Kidney capillary endothelial cell (primary cell): ENCODE measurements around the gene TMEM117.
A peak's percentile ranks its signal among the peaks of the same experiment; 100 is the strongest.
"Not testable (repeated sequence)": the region's sequence is repeated elsewhere in the genome, so short reads cannot be mapped to it uniquely, and the experiment has no call there.

Experiments
- DNase-seq: peaks from one replicate; pipeline ENCODE4 v3.0.0-alpha.2; 2018; ENCODE audit warnings: low spot score

The TMEM117 gene

DNA sequence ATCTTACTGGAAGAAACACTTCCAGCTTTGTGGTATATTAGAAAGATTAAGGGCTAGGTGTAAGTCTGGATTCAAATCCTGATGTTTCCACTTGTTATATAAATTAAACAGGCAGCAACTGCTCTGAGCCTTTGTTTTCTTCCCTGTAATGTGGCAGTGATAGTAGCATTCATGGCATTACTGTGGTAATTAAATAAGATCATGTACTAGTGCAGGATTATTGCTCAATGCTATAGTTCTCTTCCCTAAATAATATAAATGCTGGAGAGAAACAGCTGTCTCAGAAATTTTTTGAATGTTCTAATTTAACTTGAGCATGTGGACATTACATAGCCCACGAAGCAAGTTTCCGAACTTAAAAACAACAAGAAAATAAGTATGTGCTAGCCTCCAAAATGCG, 5.4 kb downstream of the TMEM117 start:
- no peak for DNase-seq

DNA sequence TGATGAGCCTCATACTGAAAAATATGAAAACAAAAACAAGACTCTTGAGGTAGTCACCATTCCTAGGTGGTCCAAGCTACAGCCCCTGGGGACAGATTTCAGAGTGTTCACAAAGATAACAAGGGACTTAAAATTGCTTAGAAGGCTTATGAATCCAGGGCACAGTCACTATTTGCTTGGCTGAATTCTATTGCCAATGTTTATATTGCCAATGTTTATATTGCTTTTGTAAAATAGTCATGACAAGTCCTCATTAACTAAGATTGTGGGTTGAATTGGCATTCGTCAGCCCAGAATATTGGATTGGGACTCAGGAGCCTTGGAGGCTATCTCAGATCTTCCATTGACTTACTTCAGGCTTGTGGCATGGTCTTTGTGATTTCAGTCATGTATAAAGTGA, 6.4 kb downstream of the TMEM117 start:
- DNase-seq = no peak

DNA sequence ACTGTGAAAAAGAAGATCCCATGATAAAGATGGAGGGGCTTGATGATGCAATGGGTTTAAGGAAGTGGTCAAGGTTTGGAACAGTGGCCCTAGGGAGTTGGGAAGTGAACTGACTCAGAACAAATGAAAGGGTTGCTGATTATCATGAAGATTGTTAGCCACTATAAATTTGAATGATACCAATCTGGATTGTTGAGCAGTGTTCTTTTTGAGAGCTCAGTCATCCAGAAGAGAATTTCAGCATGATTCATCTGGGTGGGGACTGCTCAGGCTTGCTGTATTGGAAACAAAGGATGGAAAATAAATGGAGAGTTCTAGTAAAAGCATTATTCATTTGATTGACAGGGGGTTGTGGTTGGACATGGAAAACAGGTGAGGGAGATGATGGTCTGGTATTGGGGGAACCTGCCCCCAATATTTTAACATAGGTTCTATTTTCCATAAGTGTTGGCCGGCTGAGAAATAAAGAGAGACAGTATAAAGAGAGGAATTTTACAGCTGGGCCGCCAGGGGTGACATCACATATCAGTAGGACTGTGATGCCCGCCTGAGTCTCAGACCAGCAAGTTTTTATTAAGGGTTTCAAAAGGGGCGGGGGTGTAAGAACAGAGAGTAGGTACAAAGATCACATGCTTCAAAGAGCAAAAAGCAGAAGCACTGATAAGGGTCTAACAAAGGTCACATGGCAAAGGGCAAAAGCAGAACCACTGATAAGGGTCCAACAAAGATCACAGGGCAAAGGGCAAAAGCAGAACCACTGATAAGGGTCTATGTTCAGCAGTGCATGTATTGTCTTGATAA, 11.7 kb downstream of the TMEM117 start:
- not testable (repeated sequence) for DNase-seq

DNA sequence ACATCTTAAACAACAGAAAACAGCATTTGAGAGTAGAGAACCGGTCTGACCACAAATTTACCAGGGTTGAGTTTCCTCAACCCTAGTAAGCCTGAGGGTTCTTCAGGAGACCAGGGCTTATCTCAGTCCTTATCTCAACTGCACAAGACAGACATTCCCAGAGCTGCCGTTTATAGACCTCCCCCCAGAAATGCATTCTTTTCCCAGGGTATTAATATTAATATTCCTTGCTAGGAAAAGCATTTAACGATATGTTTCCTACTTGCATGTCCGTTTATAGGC, 12.3 kb downstream of the TMEM117 start:
- no peak for DNase-seq

DNA sequence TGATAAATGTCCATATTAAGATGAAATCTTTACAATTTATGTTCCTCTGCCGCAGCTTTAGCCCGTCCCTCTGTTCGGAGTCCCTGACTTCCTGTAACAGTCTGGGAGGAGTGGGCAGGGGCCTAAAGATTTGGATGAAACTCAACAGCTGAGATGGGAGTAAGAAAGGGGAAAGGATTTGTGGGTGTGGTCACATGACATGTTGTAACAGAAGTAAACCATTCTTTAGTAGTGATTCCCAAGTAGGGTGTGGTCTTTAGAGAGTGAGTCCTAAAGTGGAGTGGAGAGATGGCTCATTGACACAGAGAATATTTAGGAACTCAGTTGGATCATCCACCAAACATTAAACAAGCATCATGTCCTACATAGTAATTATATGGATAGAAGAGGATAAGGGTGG, 12.9 kb downstream of the TMEM117 start:
- DNase-seq = no peak

DNA sequence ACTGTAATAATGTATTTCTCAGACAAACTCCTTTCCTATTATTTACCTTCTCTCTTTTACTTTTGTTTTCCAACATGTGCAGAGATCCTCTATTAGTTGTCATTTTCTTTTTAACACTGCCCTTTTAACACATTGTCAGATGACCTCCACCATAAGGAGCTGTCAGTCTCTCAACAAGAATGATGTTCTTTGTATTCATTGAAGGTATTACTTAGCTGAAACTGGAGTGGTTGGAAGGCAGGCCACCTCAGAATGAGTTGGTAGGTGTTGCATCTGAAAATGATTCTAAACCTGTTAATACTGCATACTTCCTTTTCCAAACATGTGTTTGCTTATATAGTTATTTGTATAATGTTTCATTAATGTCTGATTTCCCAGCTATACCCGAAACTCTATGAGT, 16.9 kb downstream of the TMEM117 start:
- no peak for DNase-seq

DNA sequence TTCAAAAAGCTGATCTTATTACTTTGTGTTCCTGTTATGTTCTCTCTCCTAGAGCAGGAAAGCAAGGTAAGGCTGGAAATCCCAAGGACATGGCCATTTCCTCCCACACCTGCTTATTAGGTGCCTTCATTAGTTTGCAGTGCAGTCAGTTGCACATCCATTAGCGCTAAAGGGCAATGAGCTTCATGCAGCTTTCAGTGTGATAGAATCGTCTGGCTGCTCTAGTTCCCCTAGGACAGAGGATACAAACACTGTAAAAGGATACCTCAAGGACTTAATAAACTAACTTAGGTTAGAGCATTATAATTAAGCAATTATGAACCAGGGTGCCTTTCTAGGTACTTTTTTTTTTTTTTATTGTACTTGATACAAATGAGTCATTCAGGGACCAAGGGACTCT, 21.1 kb downstream of the TMEM117 start:
- DNase-seq = no peak

DNA sequence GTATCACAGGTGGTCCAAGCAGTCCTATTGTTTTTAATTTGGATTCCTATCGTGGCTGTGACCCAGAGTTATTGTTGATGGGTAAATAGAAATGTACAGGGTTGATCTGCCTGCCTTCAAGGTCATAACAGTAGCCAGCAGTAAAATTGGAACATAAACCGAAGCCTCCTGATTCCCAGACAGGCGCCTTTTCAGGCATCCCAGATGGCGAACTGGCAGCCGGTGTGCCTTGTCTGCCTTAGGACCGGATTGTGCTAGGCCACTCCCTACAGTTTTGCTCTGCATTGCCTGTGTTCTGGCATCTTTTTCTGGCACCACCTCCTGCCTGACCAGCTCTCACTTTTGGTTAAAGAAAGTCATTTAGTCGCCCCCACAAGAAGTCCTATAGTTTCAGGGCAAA, 22.2 kb downstream of the TMEM117 start:
- DNase-seq = no peak

DNA sequence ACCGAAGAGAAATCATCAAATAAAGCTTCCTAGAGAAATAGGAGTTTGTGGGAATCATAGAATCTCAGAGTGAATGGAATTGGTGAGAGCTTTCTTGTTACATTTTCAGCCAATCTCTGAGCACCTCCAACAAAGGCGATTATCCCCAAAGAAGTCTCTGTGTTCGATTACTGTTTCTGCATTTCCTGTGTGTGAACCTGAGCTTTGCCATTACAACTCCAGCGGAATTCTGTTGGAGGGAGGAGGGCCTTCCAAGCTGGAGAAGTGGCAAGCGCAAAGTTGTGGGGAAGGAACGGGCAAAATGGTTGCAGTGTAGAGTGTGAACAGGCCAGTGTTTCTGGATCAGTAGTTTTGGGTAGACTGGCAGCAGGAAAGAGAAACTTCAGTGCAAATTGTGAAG, 23.1 kb downstream of the TMEM117 start:
- no peak for DNase-seq

DNA sequence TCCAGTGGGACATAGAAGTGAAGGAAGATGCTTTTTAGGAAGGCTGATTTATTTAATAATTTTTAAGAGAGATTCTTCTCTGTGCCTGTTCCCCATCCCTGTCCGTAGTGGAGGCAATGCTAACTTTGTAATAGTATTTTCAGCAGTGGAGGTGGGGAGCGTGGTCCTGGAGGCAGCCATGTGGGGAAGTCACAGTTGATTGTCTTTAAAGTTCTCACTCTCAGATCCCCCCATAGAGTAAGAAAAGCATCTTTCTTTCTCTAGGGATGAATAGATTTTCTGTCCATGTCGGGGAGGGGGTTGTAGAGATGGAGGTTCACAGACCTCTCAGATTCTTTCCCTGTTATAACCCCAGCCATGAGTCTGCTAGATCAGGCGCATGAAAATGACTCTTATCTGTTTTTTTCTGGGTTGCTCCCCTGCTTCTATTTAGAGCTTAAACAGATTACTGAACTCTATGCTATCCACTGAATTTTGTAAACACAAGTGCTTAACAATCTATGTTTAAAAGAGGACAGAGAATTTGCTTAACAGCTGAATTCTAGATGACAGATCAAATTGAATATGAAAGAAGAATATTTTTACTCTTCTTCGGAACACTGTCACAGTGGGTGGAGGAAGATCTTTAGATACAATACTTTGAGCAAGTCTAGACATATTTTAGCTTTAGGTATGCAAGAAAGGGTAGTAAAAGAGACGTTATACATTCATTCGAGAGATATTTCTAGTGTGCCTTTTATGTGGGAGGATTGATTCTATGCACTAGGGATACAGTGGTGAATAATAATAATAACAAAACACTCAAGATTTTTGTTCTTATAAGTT, 25.3 kb downstream of the TMEM117 start:
- no peak for DNase-seq

DNA sequence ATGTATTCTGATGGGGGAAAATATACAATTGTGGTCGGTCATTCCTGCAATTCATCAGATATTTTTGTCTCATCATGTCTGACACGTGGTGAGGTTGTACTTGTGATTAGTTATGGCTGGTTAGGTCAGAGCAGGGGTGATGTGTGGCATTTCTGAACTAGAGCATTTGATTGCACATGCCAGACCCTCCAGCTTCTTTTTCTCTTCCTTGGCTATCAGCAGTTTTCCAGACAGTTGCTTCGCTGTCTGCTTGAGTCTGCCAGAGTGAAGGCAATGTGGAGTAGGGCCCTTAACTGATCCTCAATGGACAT, 25.9 kb downstream of the TMEM117 start:
- no peak for DNase-seq

DNA sequence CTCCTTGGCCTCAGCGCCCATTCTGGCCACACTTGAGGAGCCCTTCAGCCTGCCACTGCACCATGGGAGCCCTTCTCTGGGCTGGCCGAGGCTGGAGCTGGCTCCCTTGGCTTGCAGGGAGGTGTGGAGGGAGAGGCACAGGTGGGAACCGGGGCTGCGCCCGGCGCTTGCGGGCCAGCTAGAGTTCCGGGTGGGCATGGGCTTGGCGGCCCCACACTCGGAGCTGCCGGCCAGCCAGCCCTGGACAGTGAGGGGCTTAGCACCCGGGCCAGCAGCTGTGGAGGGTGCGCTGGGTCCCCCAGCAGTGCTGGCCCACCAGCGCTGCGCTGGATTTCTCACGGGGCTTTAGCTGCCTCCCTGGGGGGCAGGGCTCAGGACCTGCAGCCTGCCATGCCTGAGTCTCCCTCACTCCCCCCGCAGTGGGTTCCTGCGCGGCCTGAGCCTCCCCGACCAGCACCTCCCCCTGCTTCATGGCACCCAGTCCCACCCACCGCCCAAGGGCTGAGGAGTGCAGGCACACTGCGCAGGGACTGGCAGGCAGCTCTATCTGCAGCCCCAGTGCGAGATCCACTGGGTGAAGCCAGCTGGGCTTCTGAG, 28.0 kb downstream of the TMEM117 start:
- no peak for DNase-seq

DNA sequence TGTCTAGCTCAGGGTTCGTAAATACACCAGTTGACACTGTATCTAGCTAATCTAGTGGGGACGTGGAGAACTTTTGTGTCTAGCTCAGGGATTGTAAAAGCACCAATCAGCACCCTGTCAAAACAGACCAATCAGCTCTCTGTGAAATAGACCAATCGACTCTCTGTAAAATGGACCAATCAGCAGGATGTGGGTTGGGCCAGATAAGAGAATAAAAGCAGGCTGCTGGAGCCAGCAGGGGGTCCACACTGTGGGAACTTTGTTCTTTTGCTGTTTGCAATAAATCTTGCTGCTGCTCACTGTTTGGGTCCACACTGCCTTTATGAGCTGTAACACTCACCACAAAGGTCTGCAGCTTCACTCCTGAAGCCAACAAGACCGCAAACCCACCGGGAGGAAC, 28.7 kb downstream of the TMEM117 start:
- DNase-seq = not testable (repeated sequence)

DNA sequence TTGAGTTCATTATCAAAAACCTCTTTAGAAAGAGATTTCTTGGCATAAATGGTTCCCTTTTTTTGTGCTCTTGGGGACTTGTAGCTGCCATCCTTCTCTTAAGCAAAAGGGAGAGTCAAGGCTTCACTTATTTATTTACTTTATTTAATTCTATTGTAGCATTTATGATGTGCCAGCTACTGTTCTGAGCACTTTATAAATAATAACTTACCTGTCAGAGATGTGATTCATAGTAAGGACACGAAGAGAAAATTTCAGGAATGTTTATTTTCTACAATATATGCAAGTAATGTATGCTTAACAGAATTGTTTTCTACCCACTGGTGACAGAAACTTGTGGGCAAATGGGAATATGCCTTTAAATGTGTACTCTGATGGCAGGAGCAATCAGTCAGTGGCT, 33.3 kb downstream of the TMEM117 start:
- DNase-seq = no peak

DNA sequence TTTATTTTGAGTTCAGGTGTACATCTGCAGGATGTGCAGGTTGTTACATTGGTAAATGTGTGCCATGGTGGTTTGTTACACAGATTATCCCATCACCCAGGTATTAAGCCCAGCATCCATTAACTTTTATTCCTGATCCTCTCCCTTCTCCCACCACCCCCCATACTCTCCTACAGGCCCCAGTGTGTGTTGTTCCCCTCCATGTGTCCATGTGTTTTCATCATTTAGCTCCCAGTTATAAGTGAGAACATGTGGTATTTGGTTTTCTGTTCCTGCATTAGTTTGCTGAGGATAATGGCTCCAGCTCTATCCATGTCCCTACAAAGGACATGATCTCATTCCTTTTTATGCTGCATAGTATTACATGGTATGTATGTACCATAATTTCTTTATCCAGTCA, 33.9 kb downstream of the TMEM117 start:
- DNase-seq = not testable (repeated sequence)

DNA sequence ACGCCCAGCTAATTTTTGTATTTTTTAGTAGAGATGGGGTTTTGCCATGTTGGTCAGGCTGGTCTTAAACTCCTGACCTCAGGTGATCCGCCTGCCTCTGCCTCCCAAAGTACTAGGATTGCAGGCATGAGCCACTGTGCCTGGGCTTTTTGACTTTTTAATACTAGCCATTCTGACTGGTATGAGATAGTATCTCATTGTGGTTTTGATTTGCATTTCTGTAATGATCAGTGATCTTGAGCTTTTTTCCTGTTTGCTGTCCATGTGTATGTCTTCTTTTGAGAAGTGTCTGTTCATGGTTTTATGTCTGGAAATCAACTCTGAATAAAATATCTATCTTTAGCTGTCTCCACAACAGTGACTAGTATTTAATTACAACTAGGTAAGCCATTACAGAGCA, 35.4 kb downstream of the TMEM117 start:
- DNase-seq = not testable (repeated sequence)

DNA sequence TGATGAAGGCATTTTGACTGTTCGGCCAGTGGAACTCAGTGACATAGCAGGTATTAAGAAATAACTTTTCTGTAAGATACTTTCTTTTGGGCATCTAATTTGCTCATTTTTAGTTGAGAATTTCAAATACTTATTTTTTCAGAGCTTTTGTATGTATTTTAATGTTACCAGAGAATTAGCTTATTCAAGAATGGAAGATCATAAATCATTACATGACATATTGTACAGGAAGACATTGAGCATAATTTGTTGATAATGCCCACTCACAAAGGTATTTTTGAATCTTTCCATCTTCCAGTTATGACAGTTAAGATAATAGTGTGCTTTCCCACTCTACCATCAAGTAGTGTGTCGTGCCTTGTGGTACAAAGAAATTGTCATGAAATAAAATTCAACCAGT, 36.5 kb downstream of the TMEM117 start:
- DNase-seq = no peak

DNA sequence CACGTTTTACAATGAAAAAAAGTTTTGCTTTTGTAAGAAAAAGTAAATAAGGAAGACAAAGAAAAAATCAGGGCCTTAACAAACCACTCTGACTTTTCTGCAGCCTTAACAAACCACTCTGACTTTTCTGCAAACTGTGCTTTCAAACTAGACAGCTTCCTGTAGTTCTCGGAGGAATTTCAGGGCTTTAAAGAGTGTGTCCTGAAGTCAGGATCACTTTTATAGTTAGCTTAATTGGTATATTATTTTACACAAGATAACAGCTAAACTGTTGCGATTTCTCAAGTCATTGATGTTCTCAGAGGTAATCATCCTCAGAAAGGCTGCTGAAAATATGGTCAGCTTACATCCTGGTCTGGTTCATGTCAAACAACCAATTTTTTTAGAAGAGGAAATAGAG, 42.2 kb downstream of the TMEM117 start:
- DNase-seq = no peak

DNA sequence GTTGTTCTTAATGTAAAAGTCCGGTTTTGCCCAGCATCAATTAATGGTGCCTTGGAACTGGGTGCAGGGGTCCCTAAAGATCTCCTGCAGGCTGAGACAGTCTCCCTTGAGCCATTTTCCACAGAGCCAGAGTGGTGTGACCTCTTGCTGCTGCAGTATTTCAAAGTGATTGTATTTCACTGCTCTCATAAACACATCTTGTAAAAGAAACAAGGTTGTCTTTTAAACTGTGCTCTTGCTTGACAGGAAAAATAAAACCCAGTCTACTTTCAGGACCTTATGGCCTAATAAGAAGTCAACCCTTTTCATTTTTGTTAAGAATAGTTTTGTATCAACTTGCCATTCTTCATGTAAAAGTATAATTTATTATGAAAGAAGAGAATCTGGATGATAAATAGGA, 44.7 kb downstream of the TMEM117 start:
- DNase-seq = no peak

DNA sequence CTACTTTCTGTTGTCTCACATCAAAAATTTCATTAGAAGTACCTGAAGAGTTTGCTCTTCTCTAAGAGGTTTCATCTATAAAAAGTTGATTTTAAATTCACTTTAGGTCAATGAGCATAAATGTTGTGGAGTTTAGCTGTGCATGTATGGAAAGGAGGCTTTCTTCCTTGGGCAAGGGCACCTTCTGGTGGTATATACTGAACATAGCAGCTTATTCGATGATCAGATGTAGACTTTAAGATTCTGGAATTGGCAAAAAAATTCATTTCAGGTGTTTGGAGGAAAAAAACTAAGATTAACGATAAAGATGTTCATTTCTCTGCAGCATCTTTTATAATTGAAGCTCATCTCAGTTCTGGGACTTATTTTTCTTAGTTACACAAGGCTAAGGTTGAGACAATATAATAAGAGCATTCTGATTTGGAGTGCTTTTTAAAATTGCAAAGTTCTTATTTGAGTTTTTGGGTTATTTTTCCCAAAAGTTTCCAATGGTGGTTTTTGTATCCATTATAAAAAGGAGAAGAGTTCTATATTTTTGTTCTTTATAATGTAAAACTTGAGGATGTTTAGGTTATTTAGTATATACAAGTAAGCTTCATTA, 46.8 kb downstream of the TMEM117 start:
- peak; percentile 68 for DNase-seq

DNA sequence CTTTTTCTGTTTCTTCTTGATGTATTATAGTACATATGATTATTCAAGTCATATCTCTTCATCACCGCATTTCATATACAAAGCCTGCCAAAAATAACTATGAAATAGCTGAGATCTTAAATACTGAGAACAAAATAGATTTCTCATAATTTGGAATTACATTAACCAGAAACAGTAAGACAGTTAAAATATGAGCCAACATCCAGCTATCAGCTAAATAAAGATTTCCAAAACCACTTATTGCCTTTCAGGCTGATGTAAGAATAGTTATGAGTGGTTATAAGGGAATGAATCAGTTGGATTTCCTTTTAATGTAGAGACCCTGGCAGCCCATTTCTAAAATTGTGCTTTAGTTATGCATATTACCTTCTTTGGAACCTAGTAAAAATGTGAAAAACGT, 47.4 kb downstream of the TMEM117 start:
- no peak for DNase-seq

DNA sequence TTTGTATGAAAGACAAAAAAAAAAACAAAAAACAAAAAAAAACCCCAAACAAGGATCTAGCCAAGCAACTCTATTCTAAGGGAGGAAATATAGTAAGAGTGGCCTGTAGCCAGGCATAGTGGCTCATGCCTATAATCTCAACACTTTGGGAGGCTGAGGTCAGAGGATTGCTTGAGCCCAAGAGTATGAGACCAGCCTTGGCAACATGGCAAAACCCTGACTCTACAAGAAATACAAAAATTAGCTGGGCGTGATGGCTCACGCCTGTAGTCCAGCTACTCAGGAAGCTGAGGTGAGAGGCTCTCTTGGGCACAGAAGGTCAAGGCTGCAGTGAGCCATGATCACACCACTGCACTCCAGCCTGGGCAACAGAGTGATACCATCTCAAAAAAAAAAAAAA, 47.9 kb downstream of the TMEM117 start:
- no peak for DNase-seq
